ENCODE data around the gene TRAK1.
"Not testable (repeated sequence)": the region's sequence is repeated elsewhere in the genome, so short reads cannot be mapped to it uniquely, and the experiment has no call there.

TRAK1 gene, protein sequence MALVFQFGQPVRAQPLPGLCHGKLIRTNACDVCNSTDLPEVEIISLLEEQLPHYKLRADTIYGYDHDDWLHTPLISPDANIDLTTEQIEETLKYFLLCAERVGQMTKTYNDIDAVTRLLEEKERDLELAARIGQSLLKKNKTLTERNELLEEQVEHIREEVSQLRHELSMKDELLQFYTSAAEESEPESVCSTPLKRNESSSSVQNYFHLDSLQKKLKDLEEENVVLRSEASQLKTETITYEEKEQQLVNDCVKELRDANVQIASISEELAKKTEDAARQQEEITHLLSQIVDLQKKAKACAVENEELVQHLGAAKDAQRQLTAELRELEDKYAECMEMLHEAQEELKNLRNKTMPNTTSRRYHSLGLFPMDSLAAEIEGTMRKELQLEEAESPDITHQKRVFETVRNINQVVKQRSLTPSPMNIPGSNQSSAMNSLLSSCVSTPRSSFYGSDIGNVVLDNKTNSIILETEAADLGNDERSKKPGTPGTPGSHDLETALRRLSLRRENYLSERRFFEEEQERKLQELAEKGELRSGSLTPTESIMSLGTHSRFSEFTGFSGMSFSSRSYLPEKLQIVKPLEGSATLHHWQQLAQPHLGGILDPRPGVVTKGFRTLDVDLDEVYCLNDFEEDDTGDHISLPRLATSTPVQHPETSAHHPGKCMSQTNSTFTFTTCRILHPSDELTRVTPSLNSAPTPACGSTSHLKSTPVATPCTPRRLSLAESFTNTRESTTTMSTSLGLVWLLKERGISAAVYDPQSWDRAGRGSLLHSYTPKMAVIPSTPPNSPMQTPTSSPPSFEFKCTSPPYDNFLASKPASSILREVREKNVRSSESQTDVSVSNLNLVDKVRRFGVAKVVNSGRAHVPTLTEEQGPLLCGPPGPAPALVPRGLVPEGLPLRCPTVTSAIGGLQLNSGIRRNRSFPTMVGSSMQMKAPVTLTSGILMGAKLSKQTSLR

DNA sequence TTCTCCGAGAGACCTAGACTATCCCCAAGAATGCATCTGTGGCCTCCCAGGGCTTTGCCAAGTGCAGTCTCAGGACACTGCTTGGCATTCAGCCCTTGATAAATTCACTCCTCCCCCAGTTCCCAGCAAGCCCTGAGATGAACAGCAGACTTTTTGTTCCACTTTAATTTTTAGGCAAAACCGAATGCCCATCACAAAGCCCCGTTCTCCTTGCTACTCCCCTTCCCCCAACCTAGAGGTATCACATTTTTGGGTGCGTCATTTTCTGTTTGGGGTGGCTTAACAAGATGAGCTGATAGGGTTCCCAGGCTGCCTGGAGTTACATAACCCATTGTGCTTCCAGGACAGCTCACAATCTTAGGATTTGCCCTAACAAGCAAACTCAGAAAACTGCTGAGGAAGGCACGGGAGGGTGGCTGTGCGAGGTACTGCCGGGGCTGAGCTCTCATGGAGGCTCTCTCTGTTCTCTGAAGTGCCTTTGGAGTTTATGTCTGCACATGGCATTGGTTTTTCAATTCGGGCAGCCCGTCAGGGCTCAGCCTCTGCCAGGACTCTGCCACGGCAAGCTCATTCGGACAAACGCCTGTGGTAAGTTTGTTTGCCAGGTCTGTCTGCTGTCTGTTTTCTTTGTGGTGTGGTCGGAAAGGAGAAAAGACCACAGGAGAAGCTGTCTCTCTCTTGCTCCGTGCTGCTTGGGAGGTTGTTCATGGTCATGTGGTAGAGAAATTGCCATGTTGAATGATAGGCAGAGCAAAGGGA is at the start of gene TRAK1:
TSS of gene TRAK1 (plus strand) at position 385 of the 759 bp plus-strand sequence. CDS start at position 498, 113 bp downstream.
- DNase-seq (ENCODE audit: low read depth, low spot score): peak; percentile 94

DNA sequence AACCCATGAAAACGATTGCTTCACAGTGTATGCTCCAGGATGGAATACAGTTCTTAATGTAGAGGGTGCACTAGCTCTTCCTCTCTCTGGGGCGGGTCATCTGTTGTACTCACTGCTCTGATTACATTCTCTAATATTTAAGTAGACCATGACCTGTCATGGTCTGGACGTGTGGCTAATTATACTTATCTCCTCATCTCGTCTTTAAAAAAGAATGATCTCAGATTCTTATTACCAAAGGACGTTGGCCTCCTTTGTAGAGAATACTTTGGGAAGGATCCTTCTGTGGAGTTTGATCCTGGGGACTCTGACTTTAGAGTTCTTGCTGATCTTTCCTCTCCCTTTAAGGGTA is 48.4 kb upstream of the TRAK1 start:
- no peak for DNase-seq (ENCODE audit: low read depth, low spot score)

DNA sequence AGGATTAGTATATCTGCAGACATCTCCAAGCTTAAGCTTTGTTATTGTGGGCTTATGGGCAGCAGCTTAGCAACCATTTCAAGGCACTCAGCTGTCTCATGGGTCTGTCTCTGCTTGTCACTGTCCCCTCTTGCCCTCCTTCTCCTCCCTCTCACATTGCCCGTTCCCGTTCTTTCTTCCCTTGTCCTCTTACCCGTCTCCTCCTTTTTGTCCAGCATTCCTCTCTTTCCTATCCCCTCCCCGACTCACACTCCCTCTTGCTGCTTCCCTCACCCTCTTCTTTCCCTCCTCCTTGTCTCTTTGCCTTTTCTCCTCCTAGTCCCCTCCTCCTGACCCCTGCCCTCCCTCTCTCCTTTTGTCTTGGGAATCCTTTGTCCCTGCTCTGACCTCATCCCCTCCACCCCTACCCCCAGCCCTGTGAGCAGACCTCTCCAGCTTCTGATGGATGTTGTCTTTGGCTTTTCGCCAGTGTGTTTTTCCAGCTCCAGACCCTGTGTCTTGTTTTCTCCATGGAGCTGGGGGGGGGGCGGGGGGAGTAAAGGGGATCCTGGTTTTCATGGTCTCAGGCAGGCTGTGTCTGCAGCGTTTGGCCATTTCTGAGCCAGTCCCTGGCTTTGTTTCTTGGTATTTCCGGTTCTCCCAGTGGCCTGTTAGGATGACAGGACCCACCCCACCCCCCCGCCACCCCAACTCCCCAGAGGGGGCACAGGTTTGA is 47.9 kb upstream of the TRAK1 start:
- peak; percentile 94 for DNase-seq (ENCODE audit: low read depth, low spot score)

DNA sequence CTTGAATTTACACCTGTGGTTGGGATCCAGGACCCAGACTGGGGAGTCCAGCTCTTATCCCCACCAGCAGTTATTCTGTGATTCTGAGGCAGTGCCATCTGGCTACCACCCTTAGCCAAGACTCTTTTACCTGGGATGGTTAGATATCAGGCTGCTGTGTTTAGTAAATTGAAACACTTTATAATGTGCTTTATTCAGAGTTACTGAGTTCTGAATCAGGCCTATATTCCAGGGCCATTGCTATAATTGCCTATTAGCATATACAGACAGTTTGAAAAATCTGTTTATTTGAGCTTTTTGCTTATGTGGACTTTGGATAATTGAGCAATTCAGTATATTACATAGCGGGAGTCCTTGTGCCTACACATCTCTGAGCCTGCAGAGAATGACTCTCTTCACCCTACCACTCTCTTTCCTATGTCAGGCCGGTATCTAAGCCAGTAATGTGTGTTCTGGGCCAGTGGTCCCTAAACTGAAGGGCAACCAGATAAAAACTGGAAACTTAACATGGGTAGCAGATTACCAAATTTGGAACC is 45.4 kb upstream of the TRAK1 start:
- no peak for DNase-seq (ENCODE audit: low read depth, low spot score)

DNA sequence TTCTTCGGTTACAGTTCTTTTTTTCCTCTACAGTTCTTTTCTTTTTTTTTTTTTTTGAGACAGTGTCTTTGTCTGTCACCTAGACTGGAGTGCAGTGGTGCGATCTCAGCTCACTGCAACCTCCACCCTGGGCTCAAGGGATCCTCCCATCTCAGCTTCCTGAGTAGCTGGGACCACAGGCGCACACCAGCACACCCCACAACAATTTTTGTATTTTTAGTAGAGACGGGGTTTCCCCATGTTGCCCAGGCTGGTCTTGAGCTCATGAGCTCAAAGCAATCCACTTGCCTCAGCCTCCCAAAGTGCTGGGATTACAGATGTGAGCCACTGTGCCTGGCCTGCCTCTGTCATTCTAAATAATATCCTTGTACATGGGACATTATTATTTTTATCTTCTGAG is 42.6 kb upstream of the TRAK1 start:
- not testable (repeated sequence) for DNase-seq (ENCODE audit: low read depth, low spot score)

DNA sequence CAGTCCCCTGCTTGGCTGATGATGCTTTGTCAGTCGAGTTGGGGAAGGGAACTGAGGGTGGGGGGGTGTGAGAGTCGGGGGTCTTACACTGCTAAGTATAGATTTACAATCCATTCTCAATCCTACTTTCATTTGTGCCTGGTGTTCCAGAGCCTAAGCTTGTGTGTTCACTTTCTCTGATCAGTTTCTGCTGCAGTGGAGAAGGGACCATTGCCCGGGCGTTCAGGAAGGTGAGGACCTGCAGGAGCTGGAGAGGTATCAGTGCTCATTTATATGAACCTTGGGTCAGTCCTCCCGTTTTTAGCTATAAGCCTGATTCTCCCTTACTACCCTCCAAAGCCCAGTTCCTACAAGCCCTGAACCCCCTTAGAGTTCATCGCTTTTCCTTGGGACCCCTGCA is 41.0 kb upstream of the TRAK1 start:
- DNase-seq (ENCODE audit: low read depth, low spot score): no peak

DNA sequence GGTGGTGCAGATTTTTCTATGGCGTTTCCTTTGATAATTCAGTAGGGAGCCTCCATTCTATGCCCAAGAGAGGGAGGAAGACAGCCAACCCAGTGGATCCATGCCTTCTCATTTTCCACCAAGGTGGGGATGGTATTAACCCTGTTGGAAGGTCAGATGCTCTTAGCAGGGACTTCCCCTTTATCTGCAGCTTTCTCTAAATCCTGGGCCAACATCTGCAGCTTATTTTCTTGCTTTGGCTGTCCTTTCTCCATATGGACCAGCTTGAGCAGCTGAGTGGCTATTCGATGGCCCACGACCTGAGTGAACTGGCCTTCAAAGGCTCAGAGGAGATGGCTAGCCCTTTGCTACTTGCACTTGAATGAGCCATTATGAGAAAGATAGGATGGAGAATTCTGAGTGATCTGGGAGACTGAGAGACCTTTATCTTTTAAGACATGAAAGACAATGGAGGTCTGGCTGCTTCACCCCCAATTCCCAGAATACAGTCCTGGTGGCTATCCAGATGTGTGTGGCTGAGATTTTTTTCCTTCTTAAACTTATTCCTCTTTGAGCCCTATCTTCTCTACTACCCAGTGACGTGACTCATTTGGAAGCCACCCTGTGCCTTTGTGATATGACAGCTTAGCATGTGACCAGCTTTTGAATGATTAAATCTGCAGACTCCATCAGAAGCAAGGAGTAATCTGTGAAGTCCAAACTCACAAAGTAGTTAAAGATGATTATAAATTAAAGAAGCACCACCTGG is 39.6 kb upstream of the TRAK1 start:
- no peak for DNase-seq (ENCODE audit: low read depth, low spot score)

DNA sequence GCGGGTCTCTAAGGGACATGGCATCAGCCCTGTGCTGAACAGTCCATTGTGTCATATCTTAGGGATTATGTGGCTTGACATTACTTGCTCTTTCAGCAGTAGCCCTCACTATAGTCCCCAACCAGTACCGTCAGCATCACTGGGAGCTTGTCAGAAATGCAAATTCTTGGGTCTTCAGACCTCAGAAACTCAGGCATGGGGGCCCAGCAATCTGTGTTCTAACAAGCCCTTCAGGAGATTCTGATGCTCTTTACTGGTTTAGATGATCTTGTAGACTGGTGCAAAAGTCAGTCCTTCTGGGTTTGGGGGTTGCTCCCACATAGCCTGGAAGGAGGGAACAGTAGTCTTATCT is 39.0 kb upstream of the TRAK1 start:
- DNase-seq (ENCODE audit: low read depth, low spot score): no peak

DNA sequence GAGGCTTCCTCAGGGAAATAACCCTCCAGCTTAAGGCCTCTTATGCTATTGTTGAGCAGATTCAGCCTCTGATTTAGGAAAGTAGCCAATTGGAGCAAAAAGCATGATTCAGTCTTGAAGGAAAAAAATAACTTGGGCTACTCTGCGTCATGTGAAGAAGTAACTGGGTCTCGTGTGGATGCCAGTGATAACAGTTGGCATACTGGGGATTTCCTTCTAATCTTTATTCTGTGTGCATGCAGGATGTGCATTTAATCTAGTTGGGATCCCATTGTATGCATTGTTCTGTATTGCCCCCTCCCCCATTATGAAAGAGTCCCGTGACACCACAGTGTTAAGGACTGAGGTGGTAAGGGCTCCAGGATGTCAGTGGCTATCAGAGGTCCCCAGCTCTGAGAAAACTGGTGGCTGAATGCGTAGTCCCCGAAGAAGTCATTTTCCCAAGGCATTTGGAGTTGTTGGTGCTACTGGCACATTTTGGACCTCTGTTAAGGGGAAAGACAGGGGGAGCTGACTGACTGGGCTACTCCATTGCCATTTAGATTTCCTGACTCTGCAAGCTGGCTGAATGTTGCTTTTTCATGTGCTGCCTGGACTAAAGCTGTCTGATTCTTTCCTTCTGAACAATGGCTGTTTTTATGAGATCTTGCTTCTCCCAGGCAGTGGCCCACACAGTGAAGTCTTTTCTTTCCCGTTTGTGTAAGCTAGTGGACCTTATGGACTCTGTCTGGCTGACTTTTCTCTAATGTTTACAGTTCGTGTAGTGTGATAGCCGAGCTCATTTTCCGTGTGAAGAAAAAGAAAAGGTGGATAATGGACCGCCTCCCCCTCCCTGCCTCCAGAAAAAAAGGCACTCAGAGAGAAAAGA is 38.4 kb upstream of the TRAK1 start:
- peak; percentile 75 for DNase-seq (ENCODE audit: low read depth, low spot score)

DNA sequence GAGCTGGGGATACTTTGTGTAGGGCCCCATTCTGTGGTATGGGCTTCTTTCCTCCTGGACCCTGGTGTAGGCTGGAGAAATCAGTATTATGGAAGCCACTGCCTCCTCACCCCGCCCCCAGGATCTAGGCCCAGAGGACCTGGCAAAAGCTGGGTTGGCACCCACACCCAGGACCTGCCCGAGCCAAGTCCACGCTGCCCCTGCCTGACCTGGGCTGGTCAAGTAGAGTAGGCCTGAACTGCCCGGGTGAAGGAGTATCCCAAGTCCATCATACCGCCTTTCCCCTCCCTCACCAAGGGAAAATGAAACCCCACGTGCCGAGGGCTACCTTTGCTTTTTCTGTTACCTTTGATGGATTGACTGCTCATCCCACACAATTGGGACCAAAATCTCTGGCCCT is 37.7 kb upstream of the TRAK1 start:
- no peak for DNase-seq (ENCODE audit: low read depth, low spot score)

DNA sequence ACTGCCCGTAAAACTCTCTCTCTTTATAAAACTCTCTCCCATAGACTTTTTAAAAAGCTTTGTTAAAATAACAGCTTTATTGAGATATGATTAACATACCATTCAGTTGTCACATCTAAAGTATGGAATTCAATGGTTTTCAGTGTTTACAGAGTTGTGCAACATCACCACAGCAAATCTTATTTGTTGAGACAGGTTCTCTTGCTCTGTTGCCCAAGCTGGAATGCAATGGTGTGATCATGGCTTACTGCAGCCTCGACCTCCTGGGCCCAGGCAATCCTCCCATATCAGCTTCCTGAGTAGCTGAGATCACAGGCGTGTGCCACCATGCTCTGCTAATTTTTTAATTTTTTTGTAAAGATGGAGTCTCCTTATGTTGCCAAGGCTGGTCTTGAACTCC is 35.9 kb upstream of the TRAK1 start:
- DNase-seq (ENCODE audit: low read depth, low spot score): no peak

DNA sequence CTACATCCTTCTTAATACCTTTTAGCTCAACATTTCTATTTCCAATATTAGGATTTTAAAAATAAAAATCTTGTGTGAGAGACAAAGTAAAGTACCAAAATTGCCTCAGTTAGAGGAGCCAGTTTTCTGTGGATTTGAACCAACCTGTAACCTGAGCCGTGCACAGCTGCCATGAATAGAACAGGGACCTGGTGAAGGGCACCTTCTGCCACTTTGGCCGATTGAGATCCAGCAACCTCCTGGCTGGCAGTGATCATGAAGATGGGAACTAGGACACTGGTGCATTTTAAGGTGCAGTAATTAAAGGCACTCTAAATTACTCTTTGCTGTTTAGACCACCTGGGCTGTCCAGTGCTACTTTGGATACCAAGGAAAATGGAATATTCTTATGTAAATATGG is 34.3 kb upstream of the TRAK1 start:
- no peak for DNase-seq (ENCODE audit: low read depth, low spot score)

DNA sequence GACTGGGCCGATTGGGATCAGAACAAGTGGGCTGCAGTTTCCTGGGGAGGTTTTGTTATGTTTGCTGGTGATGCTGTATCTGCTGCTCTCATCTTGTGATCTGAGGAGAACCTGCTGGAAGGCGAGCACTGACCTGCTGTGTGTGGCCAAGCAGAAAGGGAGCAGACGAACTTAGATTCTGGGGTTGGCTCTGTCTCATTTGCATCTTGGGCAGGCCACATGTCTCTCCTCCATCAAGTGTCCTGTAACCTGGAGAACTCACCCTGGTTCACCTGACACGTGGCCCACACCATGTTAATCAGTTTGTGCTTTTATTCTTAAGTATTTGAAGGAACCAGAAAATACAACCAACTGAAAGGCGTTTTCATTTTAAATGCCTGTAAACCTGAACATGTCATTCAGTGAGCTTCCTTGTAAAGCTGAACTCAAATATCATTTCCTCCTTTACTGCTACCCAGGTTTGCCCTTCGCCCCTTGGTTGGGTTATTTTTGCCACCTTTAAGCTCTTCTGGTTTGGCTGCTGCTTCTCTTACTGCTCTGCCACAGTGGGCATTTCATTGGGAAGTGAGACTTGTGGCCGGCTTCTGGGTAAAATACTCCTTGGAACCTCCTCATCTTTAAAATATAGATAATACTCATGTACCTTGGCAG is 33.5 kb upstream of the TRAK1 start:
- no peak for DNase-seq (ENCODE audit: low read depth, low spot score)

DNA sequence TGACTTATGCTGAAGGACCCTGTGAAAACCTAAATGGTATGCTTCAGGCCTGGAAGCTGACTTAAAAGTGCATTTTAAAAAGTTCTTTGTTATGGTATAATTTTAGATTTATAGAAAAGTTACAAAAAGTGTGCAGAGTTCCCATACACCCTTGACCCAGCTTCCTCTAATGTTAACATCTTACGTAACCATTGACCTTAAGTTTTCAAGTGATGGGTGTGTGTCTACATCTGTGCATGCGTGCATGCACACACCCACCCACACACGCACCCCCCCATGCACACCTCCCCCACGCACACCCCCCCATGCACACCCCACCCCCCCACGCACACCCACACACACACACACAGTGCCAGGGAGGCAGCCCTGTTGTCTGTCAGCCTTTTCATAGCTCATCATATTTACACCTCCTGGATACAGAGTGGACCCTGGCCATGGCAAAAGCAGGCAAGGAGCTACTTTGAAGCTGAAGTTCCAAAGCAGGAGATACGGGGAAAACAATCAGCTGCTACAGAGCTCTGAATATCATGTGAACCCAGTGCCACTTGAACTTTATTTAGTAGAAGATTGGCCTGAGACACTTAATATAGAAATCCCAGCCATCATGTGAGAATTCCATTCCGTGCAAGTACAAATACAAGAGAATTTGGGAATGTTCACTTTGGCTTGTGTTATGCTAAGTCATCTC is 30.0 kb upstream of the TRAK1 start:
- DNase-seq (ENCODE audit: low read depth, low spot score): no peak

DNA sequence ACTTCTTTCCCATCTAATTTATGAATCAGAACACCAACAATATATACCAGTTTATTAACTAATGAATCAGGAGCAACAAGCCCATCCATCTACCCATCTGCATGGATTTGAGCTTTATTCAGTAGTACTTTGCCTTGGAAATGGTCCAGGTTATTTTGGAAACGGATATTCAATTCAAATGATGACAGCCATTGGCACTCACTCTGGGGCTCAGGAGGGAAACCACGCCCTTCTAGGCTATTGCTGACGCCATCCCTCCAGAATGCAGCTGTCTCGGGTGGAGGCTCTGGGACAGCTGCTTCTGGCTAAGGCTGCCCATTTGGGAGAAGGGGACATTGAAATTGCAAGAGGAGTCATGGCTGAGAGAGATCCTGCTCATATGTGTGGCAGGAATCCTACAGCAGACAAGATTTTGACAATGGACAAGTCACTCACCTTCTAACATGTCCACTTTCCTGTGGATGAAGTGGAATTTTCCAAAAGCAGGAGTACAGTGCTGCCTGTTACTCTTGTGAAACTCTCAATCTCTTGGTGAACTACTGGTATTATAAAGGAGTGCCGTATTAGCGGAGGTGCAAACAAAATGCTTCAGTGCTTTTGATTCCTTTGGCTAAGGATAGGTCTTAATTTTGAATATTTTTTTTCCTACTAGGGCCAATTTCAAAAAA is 29.3 kb upstream of the TRAK1 start:
- peak; percentile 86 for DNase-seq (ENCODE audit: low read depth, low spot score)

DNA sequence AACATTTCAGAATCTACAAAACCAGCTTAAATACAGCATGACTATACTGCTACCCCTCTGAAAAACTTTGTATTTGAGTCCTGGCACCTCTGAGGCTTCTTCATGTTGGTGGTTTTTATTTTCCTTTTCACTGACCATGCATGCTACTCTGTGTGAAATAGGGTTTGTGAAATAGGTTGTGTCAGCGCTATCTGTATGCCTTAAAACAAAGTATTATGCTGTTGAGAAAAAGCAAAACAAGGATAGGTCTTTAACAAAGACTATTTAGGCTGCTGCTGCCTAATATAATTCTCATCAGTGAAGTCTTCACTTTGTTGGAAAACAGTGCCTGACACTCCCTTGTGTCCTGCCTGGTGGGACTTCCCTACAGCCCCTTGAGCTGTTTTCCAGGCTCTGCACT is 28.7 kb upstream of the TRAK1 start:
- DNase-seq (ENCODE audit: low read depth, low spot score): no peak

DNA sequence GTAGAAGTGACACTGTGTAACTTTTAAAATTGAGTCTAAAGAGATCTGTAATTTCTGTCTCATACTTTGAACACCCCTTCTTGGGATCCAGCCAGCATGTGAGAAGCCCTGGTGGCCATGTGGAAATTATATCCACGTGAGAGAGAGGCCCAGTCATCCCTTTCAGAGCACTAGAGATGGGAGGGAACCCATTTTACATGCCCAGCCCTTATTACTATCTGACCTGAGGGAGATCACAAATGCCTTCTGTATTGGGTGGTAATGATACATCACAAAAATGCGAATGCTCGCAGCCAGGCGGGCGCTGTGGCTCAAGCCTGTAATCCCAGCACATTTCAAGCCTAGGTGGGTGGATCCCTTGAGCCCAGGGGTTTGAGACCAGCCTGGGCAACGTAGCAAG is 27.3 kb upstream of the TRAK1 start:
- DNase-seq (ENCODE audit: low read depth, low spot score): peak; percentile 22
